H9 (cell line): ENCODE measurements around the gene SLBP. TPM values are rescaled to one million over a fixed set of nuclear protein-coding genes. Genes with fewer than 3 reads are reported as not detected.

ENCODE experiments used
- DNase-seq: peaks from one replicate; pipeline ENCODE4 v3.0.0-alpha.2; 2017
- H2AFZ ChIP-seq: one replicate; pipeline ENCODE4 v1.6.1; 2013; ENCODE audit warnings: mild to moderate bottlenecking, low read length, control low read depth, moderate library complexity
- H2AK5ac ChIP-seq: 2 replicates; pipeline ENCODE4 v1.6.1; 2013; ENCODE audit warnings: low read length, control low read depth, mixed read lengths; ENCODE audit not compliant: insufficient read length
- H2BK120ac ChIP-seq: one replicate; pipeline ENCODE4 v1.6.1; 2013; ENCODE audit warnings: low read depth, mild to moderate bottlenecking, low read length, control low read depth, inconsistent platforms; ENCODE audit not compliant: poor library complexity, severe bottlenecking
- H2BK12ac ChIP-seq: 2 replicates; pipeline ENCODE4 v1.6.1; 2013; ENCODE audit warnings: low read length, control low read depth, mixed read lengths, low read depth; ENCODE audit not compliant: insufficient read length
- H2BK15ac ChIP-seq: 2 replicates; pipeline ENCODE4 v1.6.1; 2013; ENCODE audit warnings: low read depth, low read length, control low read depth
- H2BK20ac ChIP-seq: one replicate; pipeline ENCODE4 v1.6.1; 2013; ENCODE audit warnings: low read depth, mild to moderate bottlenecking, low read length, control low read depth, inconsistent platforms; ENCODE audit not compliant: poor library complexity, severe bottlenecking
- H2BK5ac ChIP-seq: 2 replicates; pipeline ENCODE4 v1.6.1; 2013; ENCODE audit warnings: low read length, control low read depth, mixed read lengths; ENCODE audit not compliant: insufficient read length
- H3K14ac ChIP-seq: 2 replicates; pipeline ENCODE4 v1.6.1; 2013; ENCODE audit warnings: low read length, control low read depth; ENCODE audit not compliant: insufficient read depth
- H3K18ac ChIP-seq: 2 replicates; pipeline ENCODE4 v1.6.1; 2013; ENCODE audit warnings: low read depth, mild to moderate bottlenecking, mixed read lengths, low read length, control low read depth; ENCODE audit not compliant: insufficient read length
- H3K23ac ChIP-seq: 2 replicates; pipeline ENCODE4 v1.6.1; 2013; ENCODE audit warnings: low read length, control low read depth, mixed read lengths, low read depth; ENCODE audit not compliant: insufficient read length
- H3K23me2 ChIP-seq: 2 replicates; pipeline ENCODE4 v1.6.1; 2013; ENCODE audit warnings: low read depth, mild to moderate bottlenecking, mixed read lengths, low read length, control low read depth; ENCODE audit not compliant: insufficient read length, poor library complexity, severe bottlenecking
- H3K27ac ChIP-seq: 2 replicates; pipeline ENCODE4 v1.5.1; 2013; ENCODE audit warnings: low read length, control low read depth, mixed read lengths, low read depth; ENCODE audit not compliant: insufficient read length
- H3K27me3 ChIP-seq: 2 replicates; pipeline ENCODE4 v1.6.1; 2013; ENCODE audit warnings: low read length, control low read depth, inconsistent platforms; ENCODE audit not compliant: insufficient read depth
- H3K4ac ChIP-seq: 2 replicates; pipeline ENCODE4 v1.6.1; 2013; ENCODE audit warnings: low read depth, mild to moderate bottlenecking, control low read depth, inconsistent platforms, low read length, moderate library complexity
- H3K4me1 ChIP-seq: 2 replicates; pipeline ENCODE4 v1.6.1; 2013; ENCODE audit warnings: low read length, control low read depth, inconsistent platforms; ENCODE audit not compliant: insufficient read depth
- H3K4me2 ChIP-seq: 2 replicates; pipeline ENCODE4 v1.6.1; 2013; ENCODE audit warnings: low read length, control low read depth, mixed read lengths; ENCODE audit not compliant: insufficient read length, insufficient read depth
- H3K56ac ChIP-seq: 2 replicates; pipeline ENCODE4 v1.6.1; 2013; ENCODE audit warnings: low read depth, mild to moderate bottlenecking, mixed read lengths, low read length, control low read depth; ENCODE audit not compliant: insufficient read length
- H3K79me1 ChIP-seq: 2 replicates; pipeline ENCODE4 v1.6.1; 2013; ENCODE audit warnings: low read depth, mild to moderate bottlenecking, moderate library complexity, low read length, control low read depth, inconsistent platforms; ENCODE audit not compliant: insufficient read depth, poor library complexity, severe bottlenecking
- H3K79me2 ChIP-seq: 2 replicates; pipeline ENCODE4 v1.6.1; 2013; ENCODE audit warnings: low read length, control low read depth, inconsistent platforms; ENCODE audit not compliant: insufficient read depth
- H3K9ac ChIP-seq: 2 replicates; pipeline ENCODE4 v1.6.1; 2013; ENCODE audit warnings: low read length, control low read depth, mixed read lengths; ENCODE audit not compliant: insufficient read length; ENCODE audit errors: extremely low read depth
- H3K9me3 ChIP-seq: one replicate; pipeline ENCODE4 v1.6.1; 2013; ENCODE audit warnings: low read depth, low read length, inconsistent platforms; ENCODE audit not compliant: control insufficient read depth
- H3T11ph ChIP-seq: one replicate; pipeline ENCODE4 v1.6.1; 2013; ENCODE audit warnings: mild to moderate bottlenecking, low read length, control low read depth, inconsistent platforms
- H4K20me1 ChIP-seq: one replicate; pipeline ENCODE4 v1.6.1; 2013; ENCODE audit not compliant: control insufficient read depth, insufficient read length, insufficient read depth
- H4K5ac ChIP-seq: 2 replicates; pipeline ENCODE4 v1.6.1; 2013; ENCODE audit warnings: low read depth, mild to moderate bottlenecking, mixed read lengths, low read length, control low read depth; ENCODE audit not compliant: insufficient read length
- H4K8ac ChIP-seq: replicated peaks from 2 replicates; pipeline ENCODE4 v1.6.1; 2013; ENCODE audit warnings: low read length, control low read depth, mixed read lengths, low read depth; ENCODE audit not compliant: insufficient read length
- H4K91ac ChIP-seq: 2 replicates; pipeline ENCODE4 v1.6.1; 2013; ENCODE audit warnings: low read depth, mild to moderate bottlenecking, moderate library complexity, mixed read lengths, low read length, control low read depth; ENCODE audit not compliant: insufficient read length
- H3K27ac Mint-ChIP-seq, 3 experiments: 2 replicates in 2 of 3; 3 replicates in 1 of 3; pipeline ENCODE4 v1.8.0; 2020 to 2021; ENCODE audit warnings: mixed read lengths in 3 of 3, mild to moderate bottlenecking in 1 of 3, moderate library complexity in 1 of 3
- H3K27me3 Mint-ChIP-seq: 2 replicates; pipeline ENCODE4 v1.8.0; 2021; ENCODE audit warnings: low read depth, mild to moderate bottlenecking, moderate library complexity, mixed read lengths
- H3K36me3 Mint-ChIP-seq, 3 experiments: 2 replicates in 2 of 3; 3 replicates in 1 of 3; pipeline ENCODE4 v1.8.0; 2020 to 2021; ENCODE audit warnings: low read depth in 3 of 3, mixed read lengths in 3 of 3; ENCODE audit not compliant: insufficient read depth in 1 of 3
- H3K4me1 Mint-ChIP-seq, 2 experiments: 2 replicates each; pipeline ENCODE4 v1.8.0; 2020; ENCODE audit warnings: mixed read lengths in 2 of 2
- H3K4me3 Mint-ChIP-seq, 2 experiments: 2 replicates in 1 of 2; 3 replicates in 1 of 2; pipeline ENCODE4 v1.8.0; 2020 to 2021; ENCODE audit warnings: mild to moderate bottlenecking in 2 of 2, mixed read lengths in 2 of 2, moderate library complexity in 1 of 2
- H3K9me3 Mint-ChIP-seq, 2 experiments: 2 replicates in 1 of 2; 3 replicates in 1 of 2; pipeline ENCODE4 v1.8.0; 2020; ENCODE audit warnings: mild to moderate bottlenecking in 2 of 2, mixed read lengths in 2 of 2, moderate library complexity in 1 of 2
- WGBS: extraction: QIAGEN DNeasy Blood & Tissue Kit; methylation state at CpG from one replicate; pipeline ENCODE4 v1.1.7; 2013; ENCODE audit warnings: missing lambda C conversion rate, low lambda C conversion rate, mixed read lengths; ENCODE audit not compliant: insufficient read length; ENCODE audit errors: extremely low coverage; 5-methylcytosine and 5-hydroxymethylcytosine counted together
- total RNA-seq: library from RNA; stranded (reverse); gene quantifications from 2 replicates; pipeline ENCODE4 v1.2.1, GENCODE V29; 2021
- TF ChIP-seq, protein P1 (sequence below): fragments of 200-600 bp; sonication (generic); conservative IDR thresholded peaks from 3 replicates; pipeline ENCODE4 v1.8.0; 2021; ENCODE audit warnings: antibody characterized with exemption, mild to moderate bottlenecking

The SLBP gene
- total RNA-seq, 1 experiment from 2014 or later, result 62.7 TPM

DNA sequence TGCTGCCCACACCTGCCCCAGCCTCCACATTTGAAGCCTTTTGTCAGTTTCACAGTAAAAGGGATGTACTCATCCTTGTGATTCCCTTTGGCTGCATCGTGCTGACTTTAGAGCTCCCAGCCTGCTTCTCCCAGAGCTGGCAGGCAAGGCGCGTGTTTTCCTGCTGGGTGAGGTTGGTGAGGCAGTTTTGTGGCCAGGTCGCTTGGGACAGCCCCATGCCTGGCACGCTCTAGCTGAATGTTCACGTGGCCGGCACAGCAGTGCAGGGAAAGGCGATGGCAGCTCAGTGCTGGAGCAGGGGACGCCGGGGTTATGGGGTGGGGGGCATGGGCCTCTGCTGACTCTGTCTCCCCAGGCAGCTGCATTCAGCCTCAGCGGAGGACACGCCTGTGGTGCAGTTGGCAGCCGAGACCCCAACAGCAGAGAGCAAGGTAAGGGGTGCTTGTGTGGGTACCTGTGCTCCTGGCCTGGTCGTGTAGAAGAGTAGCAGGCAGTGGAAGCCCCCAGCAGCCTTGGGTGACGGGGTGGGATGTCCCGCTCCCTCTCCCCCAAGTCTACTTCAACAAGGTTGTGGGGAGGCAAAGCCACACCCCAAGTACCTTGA, 18.5 kb upstream of the SLBP start:
- H3K4ac ChIP-seq, result no peak overlapping the region
- no peaks in the 10 kb centered on the region for H3K27me3 ChIP-seq
- no peak for DNase-seq
- H3K56ac ChIP-seq, result no peak overlapping the region
- no peak overlapping the region for H2BK12ac ChIP-seq
- Mint-ChIP-seq H3K4me1 (peaks cover 6 to 10% of the 10 kb centered on the region in 2 experiments), H3K9me3 (no peaks in the 10 kb centered on the region), H3K36me3 (peaks cover 64 to 94% (median 89%) of the 10 kb centered on the region in 3 experiments), H3K27ac (no peak overlapping the region), H3K4me3 (no peak overlapping the region), H3K27me3 (no peaks in the 10 kb centered on the region)
- no peak overlapping the region for H2AK5ac ChIP-seq
- H3K18ac ChIP-seq, result no peak overlapping the region
- no peaks in the 10 kb centered on the region for H3K23me2 ChIP-seq
- no peaks in the 10 kb centered on the region for H3K4me1 ChIP-seq
- H3K9ac ChIP-seq, result no peak overlapping the region
- H4K8ac ChIP-seq, result no peak overlapping the region
- H4K5ac ChIP-seq, result no peak overlapping the region
- H2BK120ac ChIP-seq, result no peak overlapping the region
- H3K27ac ChIP-seq, result no peak overlapping the region
- H2BK15ac ChIP-seq, result no peak overlapping the region
- H2BK5ac ChIP-seq, result no peak overlapping the region
- peaks cover 2% of the 10 kb centered on the region; the same call in 1 of the 2 replicates for H3K79me2 ChIP-seq
- H2AFZ ChIP-seq, result no peak overlapping the region
- H3K23ac ChIP-seq, result no peak overlapping the region
- peaks cover 5% of the 10 kb centered on the region for H4K20me1 ChIP-seq
- no peak overlapping the region for H3K14ac ChIP-seq
- TF ChIP-seq, protein P1, sequence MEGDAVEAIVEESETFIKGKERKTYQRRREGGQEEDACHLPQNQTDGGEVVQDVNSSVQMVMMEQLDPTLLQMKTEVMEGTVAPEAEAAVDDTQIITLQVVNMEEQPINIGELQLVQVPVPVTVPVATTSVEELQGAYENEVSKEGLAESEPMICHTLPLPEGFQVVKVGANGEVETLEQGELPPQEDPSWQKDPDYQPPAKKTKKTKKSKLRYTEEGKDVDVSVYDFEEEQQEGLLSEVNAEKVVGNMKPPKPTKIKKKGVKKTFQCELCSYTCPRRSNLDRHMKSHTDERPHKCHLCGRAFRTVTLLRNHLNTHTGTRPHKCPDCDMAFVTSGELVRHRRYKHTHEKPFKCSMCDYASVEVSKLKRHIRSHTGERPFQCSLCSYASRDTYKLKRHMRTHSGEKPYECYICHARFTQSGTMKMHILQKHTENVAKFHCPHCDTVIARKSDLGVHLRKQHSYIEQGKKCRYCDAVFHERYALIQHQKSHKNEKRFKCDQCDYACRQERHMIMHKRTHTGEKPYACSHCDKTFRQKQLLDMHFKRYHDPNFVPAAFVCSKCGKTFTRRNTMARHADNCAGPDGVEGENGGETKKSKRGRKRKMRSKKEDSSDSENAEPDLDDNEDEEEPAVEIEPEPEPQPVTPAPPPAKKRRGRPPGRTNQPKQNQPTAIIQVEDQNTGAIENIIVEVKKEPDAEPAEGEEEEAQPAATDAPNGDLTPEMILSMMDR, result no peak
- H4K91ac ChIP-seq, result no peak overlapping the region
- H2BK20ac ChIP-seq, result no peak overlapping the region
- no peak overlapping the region for H3K4me2 ChIP-seq
- H3K79me1 ChIP-seq, result no peaks in the 10 kb centered on the region
- H3T11ph ChIP-seq, result no peak overlapping the region
- no CpG with 5 or more reads among the region's 16 CpGs for WGBS
- H3K9me3 ChIP-seq, result no peaks in the 10 kb centered on the region
